Neural cell (in vitro differentiated cells): Measurements from ENCODE around the gene KCNK15.

ENCODE experiments used
- EP300 ChIP-seq: fragments of 450-650 bp; conservative IDR thresholded peaks from 2 replicates; pipeline ENCODE4 v1.6.1; 2014; ENCODE audit warnings: antibody characterized with exemption, mild to moderate bottlenecking, moderate library complexity; ENCODE audit not compliant: poor library complexity, severe bottlenecking
- EZH2 ChIP-seq: fragments of 200-600, 300-800 bp; shearing (Covaris generic), sonication (generic); IDR thresholded peaks from 2 replicates; pipeline ENCODE4 v1.6.1; 2014; ENCODE audit warnings: antibody characterized with exemption, low read length, borderline replicate concordance, mild to moderate bottlenecking; ENCODE audit not compliant: insufficient read depth, poor library complexity, severe bottlenecking
- MXI1 ChIP-seq: fragments of 450-650 bp; conservative IDR thresholded peaks from 2 replicates; pipeline ENCODE4 v1.6.1; 2014; ENCODE audit warnings: antibody characterized with exemption, mild to moderate bottlenecking; ENCODE audit not compliant: poor library complexity, severe bottlenecking
- POLR2AphosphoS5 ChIP-seq: IDR thresholded peaks from 2 replicates; pipeline ENCODE4 v1.6.1; 2012
- RAD21 ChIP-seq: fragments of 450-650 bp; conservative IDR thresholded peaks from 2 replicates; pipeline ENCODE4 v1.6.1; 2014; ENCODE audit warnings: antibody characterized with exemption, mild to moderate bottlenecking, moderate library complexity
- SMC3 ChIP-seq: fragments of 450-650 bp; conservative IDR thresholded peaks from 2 replicates; pipeline ENCODE4 v1.6.1; 2014; ENCODE audit warnings: antibody characterized with exemption, mild to moderate bottlenecking, moderate library complexity; ENCODE audit not compliant: poor library complexity
- TAF1 ChIP-seq: IDR thresholded peaks from 2 replicates; pipeline ENCODE4 v1.6.1; 2012; ENCODE audit warnings: low read depth
- TF ChIP-seq, protein P1 (sequence below): fragments of 450-650 bp; IDR thresholded peaks from 2 replicates; pipeline ENCODE4 v1.5.1; 2014; ENCODE audit warnings: antibody characterized with exemption, mild to moderate bottlenecking, moderate library complexity; ENCODE audit not compliant: poor library complexity, severe bottlenecking

DNA sequence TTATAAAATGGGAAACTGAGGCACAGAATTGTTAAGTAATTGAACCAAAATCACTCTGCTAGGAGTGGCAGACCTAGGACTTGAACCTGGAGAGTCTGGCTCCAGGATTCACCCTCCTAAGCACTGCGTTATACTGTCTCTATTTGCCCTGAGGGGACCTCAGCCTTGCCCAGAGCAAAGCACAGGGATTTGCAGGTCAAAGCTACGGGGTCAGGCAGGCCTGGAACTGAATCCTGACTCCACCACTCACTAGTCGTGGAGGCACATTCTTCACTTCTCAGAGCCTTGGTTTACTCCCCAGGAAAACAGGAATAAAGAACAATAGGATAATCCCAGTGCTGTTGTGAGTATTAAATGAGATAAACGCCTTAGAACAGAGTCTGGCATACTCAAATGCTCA is 19.4 kb downstream of the KCNK15 start:
- TF ChIP-seq RAD21 (no peak), EZH2 (no peak), POLR2AphosphoS5 (no peak), EP300 (no peak), TAF1 (no peak), SMC3 (no peak), MXI1 (no peak)
- TF ChIP-seq, protein P1, sequence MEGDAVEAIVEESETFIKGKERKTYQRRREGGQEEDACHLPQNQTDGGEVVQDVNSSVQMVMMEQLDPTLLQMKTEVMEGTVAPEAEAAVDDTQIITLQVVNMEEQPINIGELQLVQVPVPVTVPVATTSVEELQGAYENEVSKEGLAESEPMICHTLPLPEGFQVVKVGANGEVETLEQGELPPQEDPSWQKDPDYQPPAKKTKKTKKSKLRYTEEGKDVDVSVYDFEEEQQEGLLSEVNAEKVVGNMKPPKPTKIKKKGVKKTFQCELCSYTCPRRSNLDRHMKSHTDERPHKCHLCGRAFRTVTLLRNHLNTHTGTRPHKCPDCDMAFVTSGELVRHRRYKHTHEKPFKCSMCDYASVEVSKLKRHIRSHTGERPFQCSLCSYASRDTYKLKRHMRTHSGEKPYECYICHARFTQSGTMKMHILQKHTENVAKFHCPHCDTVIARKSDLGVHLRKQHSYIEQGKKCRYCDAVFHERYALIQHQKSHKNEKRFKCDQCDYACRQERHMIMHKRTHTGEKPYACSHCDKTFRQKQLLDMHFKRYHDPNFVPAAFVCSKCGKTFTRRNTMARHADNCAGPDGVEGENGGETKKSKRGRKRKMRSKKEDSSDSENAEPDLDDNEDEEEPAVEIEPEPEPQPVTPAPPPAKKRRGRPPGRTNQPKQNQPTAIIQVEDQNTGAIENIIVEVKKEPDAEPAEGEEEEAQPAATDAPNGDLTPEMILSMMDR, result no peak
